SW 1271 (cell line): ENCODE measurements around the gene VARS2.
"Not testable (repeated sequence)": the region's sequence is repeated elsewhere in the genome, so short reads cannot be mapped to it uniquely, and the experiment has no call there.

Source experiments
- DNase-seq, 2 experiments: peaks; one replicate each; lab custom pipeline; 2025; lab: John Stamatoyannopoulos, UW

The VARS2 gene

DNA sequence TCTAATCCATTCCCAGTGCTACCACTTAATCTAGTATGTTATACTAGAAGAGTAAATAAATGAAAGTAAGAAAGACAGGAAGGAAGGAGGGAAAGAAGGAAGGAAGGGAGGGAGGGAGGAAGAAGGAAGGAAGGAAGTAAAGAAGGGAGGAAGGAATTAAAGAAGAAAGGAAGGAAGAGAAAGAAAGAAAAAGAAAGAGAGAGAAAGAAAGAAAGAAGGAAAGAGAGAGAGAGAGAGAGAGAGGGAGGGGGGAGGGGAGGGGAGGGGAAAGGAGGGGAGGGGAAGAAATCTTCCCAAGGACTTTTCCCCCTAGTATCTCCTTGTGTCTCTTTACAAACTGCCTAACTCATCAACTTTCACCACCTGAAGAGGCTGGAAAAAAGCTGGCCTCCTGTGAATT lies 48.7 kb downstream of the VARS2 start:
- no peak for DNase-seq

DNA sequence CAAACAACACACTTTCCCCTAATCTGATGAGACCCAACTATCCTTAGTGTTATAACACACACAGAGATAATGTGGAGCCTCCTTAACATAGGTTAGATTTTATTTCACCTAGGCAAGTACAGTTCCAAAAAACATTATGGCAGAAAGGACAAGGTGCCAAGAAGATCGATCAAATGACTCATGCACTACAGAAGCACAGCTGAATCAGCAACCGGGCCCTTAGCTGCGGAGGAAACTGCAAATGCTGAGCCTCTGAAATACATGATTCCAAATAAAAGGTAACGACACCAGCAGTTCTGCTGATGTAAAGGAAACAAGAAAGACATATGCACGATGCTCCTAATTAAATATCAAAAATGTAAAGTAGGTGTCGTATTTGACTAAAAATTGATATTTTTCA lies 49.6 kb downstream of the VARS2 start:
- no peak for DNase-seq

DNA sequence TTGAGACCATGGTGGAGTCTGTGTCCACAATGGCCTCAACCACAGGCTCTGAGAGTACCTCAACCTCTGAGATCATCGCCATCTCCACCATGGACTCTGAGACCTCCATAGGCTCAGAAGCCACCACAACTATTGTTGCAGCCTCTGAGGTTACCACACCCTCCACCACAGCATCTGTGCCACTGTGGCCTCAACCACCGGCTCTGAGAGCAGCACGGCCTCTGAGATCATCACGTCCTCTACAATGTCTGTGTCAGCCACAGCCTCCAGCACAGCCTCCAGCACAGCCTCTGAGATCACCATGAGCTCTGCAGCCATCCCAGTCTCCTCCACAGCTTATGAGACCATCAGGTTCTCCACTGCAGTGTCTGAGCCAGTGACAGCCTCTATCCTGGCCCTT lies 50.0 kb downstream of the VARS2 start:
- DNase-seq, result no peak

DNA sequence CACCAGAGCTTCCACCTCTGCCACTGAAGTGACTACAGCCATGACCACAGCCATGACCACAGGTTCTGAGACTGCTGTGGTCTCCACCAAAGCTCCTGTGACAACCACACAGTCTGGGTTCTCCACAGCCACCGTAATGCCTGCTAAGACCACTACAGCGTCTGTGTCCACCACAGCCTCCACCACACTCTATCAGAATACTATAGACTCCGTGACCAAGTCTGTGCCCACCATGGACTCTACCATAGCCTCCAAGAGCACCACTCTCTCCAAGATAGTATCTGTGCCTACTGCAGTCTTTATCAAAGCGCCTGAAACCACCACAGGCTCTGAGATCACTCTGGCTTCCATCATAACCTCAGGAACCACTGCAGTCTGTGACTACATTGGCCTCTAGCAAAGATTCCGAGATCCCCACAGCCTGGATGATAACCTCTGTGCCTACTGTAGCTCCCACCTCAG lies 51.1 kb downstream of the VARS2 start:
- DNase-seq, result no peak

DNA sequence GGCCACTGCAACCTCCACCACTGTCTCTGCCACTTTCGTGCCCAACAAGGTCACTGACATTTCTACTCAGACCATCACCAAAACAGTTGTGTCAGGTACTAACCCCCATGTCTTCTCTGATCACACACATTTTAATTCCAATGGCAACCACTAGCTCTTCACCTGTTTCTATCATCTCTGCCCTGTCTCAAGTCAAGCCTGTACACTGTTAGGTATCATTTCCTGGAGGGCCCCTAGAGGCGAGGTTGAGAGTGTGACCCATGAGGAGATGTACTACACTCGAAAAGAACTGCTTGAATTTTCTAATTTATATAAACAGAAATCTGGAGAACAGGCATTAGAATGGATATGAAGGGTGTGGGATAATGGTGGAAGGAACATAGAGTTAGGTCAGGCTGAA lies 52.1 kb downstream of the VARS2 start:
- no peak for DNase-seq

DNA sequence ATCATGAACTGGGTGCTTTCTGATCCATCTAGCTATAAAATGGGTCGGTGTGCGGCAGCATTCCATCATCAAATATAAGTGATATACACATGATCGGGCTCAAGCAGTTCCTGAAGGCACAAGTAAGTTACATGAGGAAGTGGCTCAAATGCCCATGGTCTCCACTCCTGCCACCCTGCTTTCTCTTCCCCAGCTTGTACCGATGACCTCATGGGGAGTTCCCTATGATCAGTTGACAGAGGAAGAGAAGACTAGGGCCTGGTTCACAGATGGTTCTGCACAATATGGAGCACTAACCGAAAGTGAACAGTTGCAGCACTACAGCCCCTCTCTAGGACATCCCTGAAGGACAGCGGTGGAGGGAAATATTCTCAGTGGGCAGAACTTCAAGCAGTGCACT lies 55.1 kb downstream of the VARS2 start:
- DNase-seq, result not testable (repeated sequence)

DNA sequence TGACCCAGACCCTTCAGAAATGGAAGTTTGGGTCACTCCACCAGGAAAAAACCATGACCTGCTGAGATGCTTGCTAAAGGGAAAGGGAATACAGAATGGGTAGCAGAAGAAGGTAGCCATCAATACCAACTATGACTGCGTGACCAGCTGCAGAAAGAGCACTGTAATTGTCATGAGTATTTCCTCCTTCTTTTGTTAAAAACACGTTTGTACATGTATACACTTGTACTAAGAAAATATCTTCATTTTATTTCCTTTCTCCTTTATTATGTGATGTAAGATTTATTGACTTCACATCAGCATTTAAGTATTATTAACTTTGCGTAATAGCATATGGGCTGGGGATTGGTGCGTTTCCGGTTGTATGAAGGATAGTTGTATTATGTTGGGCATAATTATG lies 56.9 kb downstream of the VARS2 start:
- no peak for DNase-seq

DNA sequence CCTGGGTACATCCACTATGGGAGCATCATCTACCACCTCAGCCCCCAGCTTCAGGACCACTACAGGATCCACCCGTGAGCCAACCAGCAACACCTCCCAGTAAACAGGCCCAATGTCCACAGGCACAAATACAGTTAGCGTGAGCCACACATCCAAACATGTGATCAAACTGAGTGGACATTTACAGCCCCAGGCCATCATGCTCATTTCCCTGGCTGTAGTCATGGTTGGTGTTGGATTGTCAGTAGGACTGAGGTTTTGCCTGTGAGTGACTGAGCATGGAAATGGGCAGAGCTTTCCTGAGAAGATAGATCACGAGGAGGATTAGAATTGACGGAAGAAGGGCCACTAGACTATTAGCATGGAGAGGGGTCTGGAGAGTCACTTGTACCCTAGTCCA lies 58.8 kb downstream of the VARS2 start:
- DNase-seq, result no peak

DNA sequence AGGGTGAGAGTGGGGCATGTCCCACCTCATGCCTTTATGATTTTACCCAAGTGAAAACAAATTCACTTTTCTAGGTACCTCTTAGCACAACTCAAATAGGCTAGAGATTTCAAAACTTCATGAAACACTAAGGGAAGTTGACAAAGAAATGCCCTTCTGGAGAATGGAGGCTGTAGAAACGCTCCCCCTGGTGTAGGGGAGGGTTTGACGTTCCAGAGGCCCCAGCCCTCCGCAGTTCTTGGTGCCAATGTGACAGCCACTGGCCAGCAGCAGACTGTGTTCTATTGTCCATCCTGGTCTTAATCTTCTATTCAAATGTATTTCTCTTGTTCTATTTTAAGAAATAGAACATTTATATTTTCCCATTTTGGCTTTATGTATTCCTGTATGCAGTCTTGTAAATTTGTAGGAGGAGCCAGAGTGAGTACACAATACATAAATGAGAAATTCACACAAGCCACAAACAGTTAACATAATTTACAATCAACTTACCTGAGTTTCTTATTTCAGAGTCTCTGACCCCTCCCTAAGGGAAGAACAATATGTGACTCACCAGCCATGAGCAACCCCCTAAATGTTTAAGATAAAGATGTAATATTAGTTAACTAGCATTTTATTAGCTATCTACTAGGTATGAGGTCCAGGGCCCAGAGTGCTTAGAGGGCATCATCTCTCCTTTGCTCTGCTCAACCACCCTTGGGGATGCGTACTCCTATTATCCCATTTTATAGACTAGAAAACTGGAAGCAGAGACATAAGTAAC lies 60.6 kb downstream of the VARS2 start:
- DNase-seq, result no peak
